ENCODE results near the gene ETV3. TPM values are rescaled to one million over a fixed set of nuclear protein-coding genes. Genes with fewer than 3 reads are reported as not detected.

ETV3 gene
- total RNA-seq, 1 experiment from 2014 or later = 21.2 TPM

- ChIA-PET POLR2A (no interaction called here), RAD21 (ENCODE audit: low non-redundant PET in 1 of 2, low total read pairs in 2 of 2, uncharacterized antibody in 2 of 2, unreplicated experiment in 2 of 2) (no interaction called here), CTCF (interaction anchor here (1.5 to 2.6 kb wide), 2 partner anchors 13 to 69 kb away, joined by 6 to 10 read pairs; no protein-coding TSS in a partner anchor)
- Histone ChIP-seq H3K27me3 (ENCODE audit: insufficient read depth, low read length) (no peaks in the 10 kb centered on the region), H3K27ac (ENCODE audit: low read depth, low read length) (no peak overlapping the region), H3K4me2 (ENCODE audit: low read length) (no peak overlapping the region), H3K79me2 (ENCODE audit: insufficient read depth, low read length) (no peaks in the 10 kb centered on the region), H3K9ac (ENCODE audit: low read length) (no peak overlapping the region), H3K4me1 (ENCODE audit: control insufficient read depth in 1 of 2, insufficient read depth in 2 of 2, low read length in 2 of 2) (0 out of 4 replicates have a peak, but pooled peaks cover 0 to 2% of the 10 kb centered on the region in 2 experiments), H3K36me3 (ENCODE audit: control insufficient read depth in 1 of 2, insufficient read depth in 2 of 2, low read length in 2 of 2) (no peaks in the 10 kb centered on the region), H2AFZ (ENCODE audit: low read depth, low read length, poor library complexity, severe bottlenecking) (no peak overlapping the region), H3K9me2 (ENCODE audit: insufficient read depth) (no peaks in the 10 kb centered on the region), H4K20me1 (ENCODE audit: insufficient read depth) (no peaks in the 10 kb centered on the region), H3K9me3 (ENCODE audit: control insufficient read depth in 1 of 2, insufficient read depth in 1 of 2, low read depth in 1 of 2, low read length in 2 of 2) (no peaks in the 10 kb centered on the region), H3K4me3 (replicated peaks in 1 of 2; ENCODE audit: low read depth in 1 of 2, low read length in 2 of 2) (no peak overlapping the region)
- intact Hi-C loops (cut with micrococcal nuclease) = loop anchor here (10.0 kb wide), 1 partner anchor 399 kb away; no protein-coding TSS in a partner anchor
- TF ChIP-seq JUND (IDR thresholded peaks at IDR 0.05) (no peak), SIN3A (IDR thresholded peaks at IDR 0.05; ENCODE audit: low read depth) (no peak), CEBPB (IDR thresholded peaks at IDR 0.05; ENCODE audit: low read depth) (no peak), TCF7L2 (IDR thresholded peaks at IDR 0.05; ENCODE audit: borderline replicate concordance, extremely low read depth, insufficient read depth, insufficient read length) (no peak), EZH2phosphoT487 (IDR thresholded peaks at IDR 0.05; ENCODE audit: borderline replicate concordance) (no peak), FOSL1 (IDR thresholded peaks at IDR 0.05; ENCODE audit: low read depth) (no peak), ZFX (IDR thresholded peaks at IDR 0.05) (no peak), EZH2 (IDR thresholded peaks at IDR 0.05) (no peak)
- TF ChIP-seq, protein P1, sequence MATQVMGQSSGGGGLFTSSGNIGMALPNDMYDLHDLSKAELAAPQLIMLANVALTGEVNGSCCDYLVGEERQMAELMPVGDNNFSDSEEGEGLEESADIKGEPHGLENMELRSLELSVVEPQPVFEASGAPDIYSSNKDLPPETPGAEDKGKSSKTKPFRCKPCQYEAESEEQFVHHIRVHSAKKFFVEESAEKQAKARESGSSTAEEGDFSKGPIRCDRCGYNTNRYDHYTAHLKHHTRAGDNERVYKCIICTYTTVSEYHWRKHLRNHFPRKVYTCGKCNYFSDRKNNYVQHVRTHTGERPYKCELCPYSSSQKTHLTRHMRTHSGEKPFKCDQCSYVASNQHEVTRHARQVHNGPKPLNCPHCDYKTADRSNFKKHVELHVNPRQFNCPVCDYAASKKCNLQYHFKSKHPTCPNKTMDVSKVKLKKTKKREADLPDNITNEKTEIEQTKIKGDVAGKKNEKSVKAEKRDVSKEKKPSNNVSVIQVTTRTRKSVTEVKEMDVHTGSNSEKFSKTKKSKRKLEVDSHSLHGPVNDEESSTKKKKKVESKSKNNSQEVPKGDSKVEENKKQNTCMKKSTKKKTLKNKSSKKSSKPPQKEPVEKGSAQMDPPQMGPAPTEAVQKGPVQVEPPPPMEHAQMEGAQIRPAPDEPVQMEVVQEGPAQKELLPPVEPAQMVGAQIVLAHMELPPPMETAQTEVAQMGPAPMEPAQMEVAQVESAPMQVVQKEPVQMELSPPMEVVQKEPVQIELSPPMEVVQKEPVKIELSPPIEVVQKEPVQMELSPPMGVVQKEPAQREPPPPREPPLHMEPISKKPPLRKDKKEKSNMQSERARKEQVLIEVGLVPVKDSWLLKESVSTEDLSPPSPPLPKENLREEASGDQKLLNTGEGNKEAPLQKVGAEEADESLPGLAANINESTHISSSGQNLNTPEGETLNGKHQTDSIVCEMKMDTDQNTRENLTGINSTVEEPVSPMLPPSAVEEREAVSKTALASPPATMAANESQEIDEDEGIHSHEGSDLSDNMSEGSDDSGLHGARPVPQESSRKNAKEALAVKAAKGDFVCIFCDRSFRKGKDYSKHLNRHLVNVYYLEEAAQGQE (IDR thresholded peaks at IDR 0.05; ENCODE audit: low read depth) = no peak
- DNase-seq (ENCODE audit: low read depth, low spot score) (no peak), ATAC-seq (no peak)
- no TSS peak for BruUV-seq (replicated peaks)
Observed at GRCh38 chr1:157086299-157086698, 51.9 kb downstream of the ETV3 start.
